PC-3 (cell line): ENCODE measurements around the gene MED12L. TPM values are rescaled to one million over a fixed set of nuclear protein-coding genes. Genes with fewer than 3 reads are reported as not detected.

ENCODE experiments used
- ATAC-seq: fragments of 200-7000 bp; cut with Tn5 transposase; 2 replicates; pipeline ENCODE4 v1.9.1; 2020; ENCODE audit warnings: mild to moderate bottlenecking, moderate library complexity
- BruUV-seq: library from RNA; stranded (reverse); fragments of 400-500 nt; replicated peaks from 2 replicates; lab custom pipeline; 2021; lab: Mats Ljungman, UMichigan
- CTCF ChIA-PET: fragments of 300-600 bp; sonication (Branson Sonifier 250); formaldehyde crosslinking; loops from one replicate; lab custom pipeline; 2022; ENCODE audit warnings: antibody characterized with exemption; lab: Charles Lee
- POLR2A ChIA-PET: fragments of 300-600 bp; sonication (Branson Sonifier 250); formaldehyde crosslinking; loops from one replicate; lab custom pipeline; 2022; ENCODE audit warnings: antibody characterized with exemption; ENCODE audit not compliant: unreplicated experiment; lab: Charles Lee
- DNase-seq: peaks from one replicate; pipeline ENCODE4 v3.0.0-alpha.2; 2015
- H2AFZ ChIP-seq: fragments of 300-600 bp; sonication (generic); 2 replicates; pipeline ENCODE4 v1.6.0; 2016; ENCODE audit warnings: antibody characterized with exemption, low read length
- H3F3A ChIP-seq: fragments of 300-600 bp; sonication (generic); one replicate; pipeline ENCODE4 v1.6.0; 2017; ENCODE audit warnings: antibody characterized with exemption, low read length, control low read depth, mild to moderate bottlenecking; ENCODE audit not compliant: unreplicated experiment
- H3K27ac ChIP-seq: fragments of 300-600 bp; sonication (generic); 2 replicates; pipeline ENCODE4 v1.5.1; 2016; ENCODE audit warnings: mild to moderate bottlenecking, low read length
- H3K27me3 ChIP-seq: fragments of 300-600 bp; sonication (generic); 2 replicates; pipeline ENCODE4 v1.6.1; 2016; ENCODE audit warnings: low read length, mixed read lengths
- H3K36me3 ChIP-seq: fragments of 300-600 bp; sonication (generic); 2 replicates; pipeline ENCODE4 v1.6.1; 2016; ENCODE audit warnings: low read depth, mixed run types, low read length, mixed read lengths
- H3K4me1 ChIP-seq: fragments of 300-600 bp; sonication (generic); 2 replicates; pipeline ENCODE4 v1.5.1; 2016; ENCODE audit warnings: low read length; ENCODE audit not compliant: insufficient read depth
- H3K4me2 ChIP-seq: fragments of 300-600 bp; sonication (generic); 2 replicates; pipeline ENCODE4 v1.6.0; 2016; ENCODE audit warnings: low read length
- H3K4me3 ChIP-seq: fragments of 300-600 bp; sonication (generic); 2 replicates; pipeline ENCODE4 v1.5.1; 2016; ENCODE audit warnings: mild to moderate bottlenecking, low read length, mixed read lengths
- H3K79me2 ChIP-seq: fragments of 300-600 bp; sonication (generic); 2 replicates; pipeline ENCODE4 v1.6.1; 2017; ENCODE audit warnings: low read length, mixed read lengths
- H3K9ac ChIP-seq: fragments of 300-600 bp; sonication (generic); 2 replicates; pipeline ENCODE4 v1.6.0; 2016; ENCODE audit warnings: mild to moderate bottlenecking, low read length
- H3K9me2 ChIP-seq: fragments of 300-600 bp; sonication (generic); replicated peaks from 2 replicates; pipeline ENCODE4 v1.6.1; 2016; ENCODE audit warnings: mixed run types, low read length, mixed read lengths
- H3K9me3 ChIP-seq: fragments of 300-600 bp; sonication (generic); 2 replicates; pipeline ENCODE4 v1.6.1; 2016; ENCODE audit warnings: low read length, mixed read lengths
- H4K20me1 ChIP-seq: fragments of 300-600 bp; sonication (generic); 2 replicates; pipeline ENCODE4 v1.6.1; 2016; ENCODE audit warnings: low read length, mixed read lengths
- EZH2 ChIP-seq: fragments of 300-600 bp; sonication (generic); IDR thresholded peaks from one replicate; pipeline ENCODE4 v1.6.1; 2017; ENCODE audit warnings: antibody characterized with exemption, mild to moderate bottlenecking, low read length; ENCODE audit not compliant: unreplicated experiment
- EZH2phosphoT487 ChIP-seq: fragments of 300-600 bp; sonication (generic); IDR thresholded peaks from 2 replicates; pipeline ENCODE4 v1.6.1; 2018; ENCODE audit warnings: mild to moderate bottlenecking, antibody characterized with exemption, low read length, borderline replicate concordance
- intact Hi-C: fragments of 100-400 bp; cut with micrococcal nuclease; formaldehyde crosslinking; loops from 2 replicates; pipeline ENCODE4 v1.9.0; 2023
- total RNA-seq: library from RNA; depleted of rRNA; stranded (reverse); fragments of >200 nt; gene quantifications from 2 replicates; pipeline ENCODE4 v1.2.3, GENCODE V29; 2014
- TF ChIP-seq, protein P1 (sequence below): fragments of 300-600 bp; sonication (generic); conservative IDR thresholded peaks from 2 replicates; pipeline ENCODE4 v1.5.1; 2017; ENCODE audit warnings: antibody characterized with exemption, low read depth, mild to moderate bottlenecking, low read length

The MED12L gene
- total RNA-seq, 1 experiment from 2014 or later: 0.55 TPM

DNA sequence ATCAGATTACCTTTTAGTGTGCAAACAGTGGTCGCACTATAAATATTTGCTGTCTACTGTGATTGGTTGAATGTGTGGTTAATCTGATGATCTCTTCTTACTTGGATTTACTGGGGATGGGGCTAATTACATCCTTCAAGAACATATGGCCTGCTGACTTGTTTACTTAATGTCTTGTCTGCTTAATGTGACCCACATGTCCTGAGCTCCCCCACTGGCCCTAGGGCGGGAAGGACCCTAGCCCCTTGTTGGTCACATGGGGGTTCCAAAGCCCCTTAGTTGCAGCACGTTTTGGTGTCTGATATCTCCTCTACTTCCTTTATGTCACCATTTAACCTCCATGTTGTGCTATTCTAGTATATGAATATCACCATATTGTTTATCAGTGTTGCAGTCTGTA is 316.9 kb downstream of the MED12L start:
- H3K79me2 ChIP-seq: no peaks in the 10 kb centered on the region
- TF ChIP-seq EZH2: no peak
- TF ChIP-seq, protein P1, sequence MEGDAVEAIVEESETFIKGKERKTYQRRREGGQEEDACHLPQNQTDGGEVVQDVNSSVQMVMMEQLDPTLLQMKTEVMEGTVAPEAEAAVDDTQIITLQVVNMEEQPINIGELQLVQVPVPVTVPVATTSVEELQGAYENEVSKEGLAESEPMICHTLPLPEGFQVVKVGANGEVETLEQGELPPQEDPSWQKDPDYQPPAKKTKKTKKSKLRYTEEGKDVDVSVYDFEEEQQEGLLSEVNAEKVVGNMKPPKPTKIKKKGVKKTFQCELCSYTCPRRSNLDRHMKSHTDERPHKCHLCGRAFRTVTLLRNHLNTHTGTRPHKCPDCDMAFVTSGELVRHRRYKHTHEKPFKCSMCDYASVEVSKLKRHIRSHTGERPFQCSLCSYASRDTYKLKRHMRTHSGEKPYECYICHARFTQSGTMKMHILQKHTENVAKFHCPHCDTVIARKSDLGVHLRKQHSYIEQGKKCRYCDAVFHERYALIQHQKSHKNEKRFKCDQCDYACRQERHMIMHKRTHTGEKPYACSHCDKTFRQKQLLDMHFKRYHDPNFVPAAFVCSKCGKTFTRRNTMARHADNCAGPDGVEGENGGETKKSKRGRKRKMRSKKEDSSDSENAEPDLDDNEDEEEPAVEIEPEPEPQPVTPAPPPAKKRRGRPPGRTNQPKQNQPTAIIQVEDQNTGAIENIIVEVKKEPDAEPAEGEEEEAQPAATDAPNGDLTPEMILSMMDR: no peak
- TF ChIP-seq EZH2phosphoT487: no peak
- no TSS peak for BruUV-seq
- intact Hi-C loops: no loop called here
- no peaks in the 10 kb centered on the region for H3K9me3 ChIP-seq
- H3K27ac ChIP-seq: no peak overlapping the region
- no peak overlapping the region for H3K4me3 ChIP-seq
- no peak overlapping the region for H3K4me2 ChIP-seq
- no peak overlapping the region for H2AFZ ChIP-seq
- no peak for ATAC-seq
- H3K27me3 ChIP-seq: no peaks in the 10 kb centered on the region
- POLR2A ChIA-PET: no interaction called here
- no peaks in the 10 kb centered on the region for H3K36me3 ChIP-seq
- DNase-seq: no peak
- no peaks in the 10 kb centered on the region for H3K9me2 ChIP-seq
- no peak overlapping the region for H3K9ac ChIP-seq
- peaks cover 18% of the 10 kb centered on the region for H3K4me1 ChIP-seq
- H4K20me1 ChIP-seq: no peaks in the 10 kb centered on the region
- no peaks in the 10 kb centered on the region for H3F3A ChIP-seq
- CTCF ChIA-PET: no interaction called here

DNA sequence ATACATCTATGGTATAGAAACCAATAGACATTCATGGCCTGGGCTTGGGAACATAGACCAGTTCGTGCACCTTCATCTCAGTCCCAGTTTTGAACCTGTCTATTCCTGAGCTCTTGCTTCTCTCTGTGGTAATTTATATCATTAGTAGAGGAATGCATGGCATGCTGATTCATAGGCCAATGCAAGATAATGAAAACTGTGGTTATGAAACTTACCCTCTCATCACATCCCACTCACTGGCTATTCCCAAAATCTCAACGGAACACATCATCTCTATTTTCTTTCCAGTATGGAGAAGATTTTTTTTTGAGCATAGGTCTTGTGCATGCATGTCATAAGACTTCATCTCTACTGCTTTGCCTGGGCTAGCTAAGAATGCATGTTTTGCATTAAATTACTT is 317.8 kb downstream of the MED12L start:
- Histone ChIP-seq H3K4me2 (0 out of 2 replicates have a peak overlapping the region, but pooled peaks have one; percentile 5), H3K4me1 (peaks cover 18% of the 10 kb centered on the region), H3K79me2 (no peaks in the 10 kb centered on the region), H2AFZ (no peak overlapping the region), H3K27me3 (no peaks in the 10 kb centered on the region), H3K27ac (no peak overlapping the region), H3K4me3 (no peak overlapping the region), H3K36me3 (no peaks in the 10 kb centered on the region), H3F3A (no peaks in the 10 kb centered on the region), H3K9me2 (no peaks in the 10 kb centered on the region), H3K9ac (no peak overlapping the region), H4K20me1 (no peaks in the 10 kb centered on the region), H3K9me3 (no peaks in the 10 kb centered on the region)
- CTCF ChIA-PET: no interaction called here
- POLR2A ChIA-PET: no interaction called here
- intact Hi-C loops: no loop called here
- no TSS peak for BruUV-seq
- ATAC-seq (no peak), DNase-seq (peak; percentile 15)
- TF ChIP-seq EZH2phosphoT487 (no peak), EZH2 (no peak)
- TF ChIP-seq, protein P1: no peak

DNA sequence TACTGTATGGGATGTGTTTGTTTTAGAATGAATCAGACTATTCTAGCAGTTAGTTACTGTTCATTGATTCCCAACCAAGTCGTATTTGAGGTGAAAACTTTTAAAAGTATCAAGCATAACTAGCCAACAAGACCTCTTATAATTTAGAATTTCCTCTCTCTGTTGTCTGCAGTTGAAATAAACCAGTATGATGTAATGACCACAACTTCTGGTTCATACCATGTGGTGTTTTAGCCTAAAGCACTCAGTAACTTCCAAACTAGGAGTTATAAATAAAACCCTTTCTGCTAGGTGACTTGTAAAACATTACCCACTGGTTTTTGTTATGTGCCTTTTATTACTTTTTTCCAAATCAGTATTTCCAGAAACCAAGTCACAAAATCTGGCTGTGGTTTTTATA is 318.9 kb downstream of the MED12L start:
- BruUV-seq: no TSS peak
- H3F3A ChIP-seq: no peaks in the 10 kb centered on the region
- H3K9me2 ChIP-seq: no peaks in the 10 kb centered on the region
- H3K4me2 ChIP-seq: no peak overlapping the region
- no peaks in the 10 kb centered on the region for H4K20me1 ChIP-seq
- H3K9ac ChIP-seq: no peak overlapping the region
- no peak overlapping the region for H2AFZ ChIP-seq
- DNase-seq (peak; percentile 23), ATAC-seq (peak; percentile 85)
- no peak overlapping the region for H3K4me3 ChIP-seq
- ChIA-PET CTCF (no interaction called here), POLR2A (no interaction called here)
- intact Hi-C loops: no loop called here
- peaks cover 18% of the 10 kb centered on the region for H3K4me1 ChIP-seq
- no peak overlapping the region for H3K27ac ChIP-seq
- no peaks in the 10 kb centered on the region for H3K27me3 ChIP-seq
- no peaks in the 10 kb centered on the region for H3K79me2 ChIP-seq
- TF ChIP-seq, protein P1: no peak
- TF ChIP-seq EZH2 (no peak), EZH2phosphoT487 (no peak)
- no peaks in the 10 kb centered on the region for H3K9me3 ChIP-seq
- no peaks in the 10 kb centered on the region for H3K36me3 ChIP-seq
